ENCODE results near the gene TTYH2. TPM values are rescaled to one million over a fixed set of nuclear protein-coding genes. Genes with fewer than 3 reads are reported as not detected.

The TTYH2 gene
- total and polyA plus RNA-seq, 10 donors = 2.7 to 22.7 (median 17.7) TPM

DNA sequence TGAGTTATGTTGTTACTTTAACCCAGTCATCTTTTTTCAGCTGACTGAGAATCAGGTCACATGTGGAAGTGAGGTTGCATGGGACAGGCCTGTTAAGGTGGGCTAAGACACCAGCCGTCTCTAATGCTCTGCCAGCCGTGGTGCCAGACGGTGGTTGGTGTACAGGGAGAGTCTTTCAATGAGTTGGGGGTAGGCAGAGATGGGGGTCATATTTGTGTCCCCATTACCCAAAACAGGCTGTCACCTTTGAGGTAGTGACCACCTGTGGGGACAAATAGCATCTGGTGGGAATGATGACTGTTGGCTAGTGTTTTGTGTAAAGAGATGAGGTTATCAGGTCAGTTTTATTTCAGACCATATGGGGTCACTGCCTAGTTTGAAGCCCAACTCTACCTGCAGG is 8.1 kb upstream of the TTYH2 start:
- DNase-seq = no peak
- peaks cover 0 to 61% (median 54%) of the 10 kb centered on the region in 6 donors for H3K36me3 ChIP-seq
- no peaks in the 10 kb centered on the region for H3K9me3 ChIP-seq
- peak overlapping the region in 3 of 8 donors; percentile 89 to 94 (median 93) for H3K4me3 ChIP-seq
- intact Hi-C loops (cut with DNase I; ENCODE audit: low total_unique reads) = no loop called here
- peaks cover 0 to 28% (median 4%) of the 10 kb centered on the region in 7 donors for H3K27me3 ChIP-seq (replicated peaks in 1 of 7)
- WGBS, 5 donors = 67 to 88% (median 78%) methylated on average over 3 of the region's 3 CpGs
- H3K27ac ChIP-seq = peak overlapping the region in 1 of 8 donors; percentile 14
- H3K4me1 ChIP-seq = peaks cover 27 to 83% (median 66%) of the 10 kb centered on the region in 6 donors
- TF ChIP-seq POLR2AphosphoS5 (IDR thresholded peaks at IDR 0.05) (no peak), POLR2A (IDR thresholded peaks at IDR 0.05) (no peak)
- TF ChIP-seq, protein P1, sequence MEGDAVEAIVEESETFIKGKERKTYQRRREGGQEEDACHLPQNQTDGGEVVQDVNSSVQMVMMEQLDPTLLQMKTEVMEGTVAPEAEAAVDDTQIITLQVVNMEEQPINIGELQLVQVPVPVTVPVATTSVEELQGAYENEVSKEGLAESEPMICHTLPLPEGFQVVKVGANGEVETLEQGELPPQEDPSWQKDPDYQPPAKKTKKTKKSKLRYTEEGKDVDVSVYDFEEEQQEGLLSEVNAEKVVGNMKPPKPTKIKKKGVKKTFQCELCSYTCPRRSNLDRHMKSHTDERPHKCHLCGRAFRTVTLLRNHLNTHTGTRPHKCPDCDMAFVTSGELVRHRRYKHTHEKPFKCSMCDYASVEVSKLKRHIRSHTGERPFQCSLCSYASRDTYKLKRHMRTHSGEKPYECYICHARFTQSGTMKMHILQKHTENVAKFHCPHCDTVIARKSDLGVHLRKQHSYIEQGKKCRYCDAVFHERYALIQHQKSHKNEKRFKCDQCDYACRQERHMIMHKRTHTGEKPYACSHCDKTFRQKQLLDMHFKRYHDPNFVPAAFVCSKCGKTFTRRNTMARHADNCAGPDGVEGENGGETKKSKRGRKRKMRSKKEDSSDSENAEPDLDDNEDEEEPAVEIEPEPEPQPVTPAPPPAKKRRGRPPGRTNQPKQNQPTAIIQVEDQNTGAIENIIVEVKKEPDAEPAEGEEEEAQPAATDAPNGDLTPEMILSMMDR (IDR thresholded peaks at IDR 0.05 in 8 of 11, conservative IDR thresholded peaks at IDR 0.05 in 3 of 11) = no peak

DNA sequence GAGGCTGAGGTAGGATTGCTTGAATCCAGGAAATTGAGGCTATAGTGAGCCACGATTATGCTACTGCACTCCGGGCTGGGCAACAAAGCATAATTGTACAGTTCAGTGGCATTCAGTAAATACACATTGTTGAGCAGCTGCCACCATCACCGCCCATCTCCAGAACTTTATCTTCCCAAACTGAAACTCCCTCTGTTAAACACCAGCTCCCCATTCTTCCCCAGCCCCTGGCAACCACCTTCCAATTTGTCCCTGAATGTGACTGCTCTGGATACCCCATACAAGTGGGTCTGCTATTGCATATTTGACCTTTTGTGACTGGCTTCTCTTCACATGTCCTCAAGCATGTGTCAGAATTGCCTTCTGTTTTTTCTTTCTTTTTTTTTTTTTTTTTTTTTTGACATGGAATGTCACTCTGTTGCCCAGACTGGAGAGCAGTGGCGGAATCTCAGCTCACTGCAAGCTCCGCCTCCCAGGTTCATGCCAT is 7.0 kb upstream of the TTYH2 start:
- H3K36me3 ChIP-seq = peaks cover 0 to 72% (median 55%) of the 10 kb centered on the region in 6 donors
- peaks cover 0 to 17% (median 2%) of the 10 kb centered on the region in 7 donors for H3K27me3 ChIP-seq (replicated peaks in 1 of 7)
- TF ChIP-seq, protein P1 (IDR thresholded peaks at IDR 0.05 in 8 of 11, conservative IDR thresholded peaks at IDR 0.05 in 3 of 11) = no peak
- TF ChIP-seq POLR2AphosphoS5 (IDR thresholded peaks at IDR 0.05) (no peak), POLR2A (IDR thresholded peaks at IDR 0.05) (no peak)
- peaks cover 35 to 83% (median 71%) of the 10 kb centered on the region in 6 donors for H3K4me1 ChIP-seq
- H3K9me3 ChIP-seq = no peaks in the 10 kb centered on the region
- 61 to 82% (median 73%) methylated on average over 5 of the region's 5 CpGs for WGBS, 5 donors
- no peak for DNase-seq
- no peak overlapping the region for H3K27ac ChIP-seq
- H3K4me3 ChIP-seq = no peak overlapping the region
- intact Hi-C loops (cut with DNase I; ENCODE audit: low total_unique reads) = no loop called here

DNA sequence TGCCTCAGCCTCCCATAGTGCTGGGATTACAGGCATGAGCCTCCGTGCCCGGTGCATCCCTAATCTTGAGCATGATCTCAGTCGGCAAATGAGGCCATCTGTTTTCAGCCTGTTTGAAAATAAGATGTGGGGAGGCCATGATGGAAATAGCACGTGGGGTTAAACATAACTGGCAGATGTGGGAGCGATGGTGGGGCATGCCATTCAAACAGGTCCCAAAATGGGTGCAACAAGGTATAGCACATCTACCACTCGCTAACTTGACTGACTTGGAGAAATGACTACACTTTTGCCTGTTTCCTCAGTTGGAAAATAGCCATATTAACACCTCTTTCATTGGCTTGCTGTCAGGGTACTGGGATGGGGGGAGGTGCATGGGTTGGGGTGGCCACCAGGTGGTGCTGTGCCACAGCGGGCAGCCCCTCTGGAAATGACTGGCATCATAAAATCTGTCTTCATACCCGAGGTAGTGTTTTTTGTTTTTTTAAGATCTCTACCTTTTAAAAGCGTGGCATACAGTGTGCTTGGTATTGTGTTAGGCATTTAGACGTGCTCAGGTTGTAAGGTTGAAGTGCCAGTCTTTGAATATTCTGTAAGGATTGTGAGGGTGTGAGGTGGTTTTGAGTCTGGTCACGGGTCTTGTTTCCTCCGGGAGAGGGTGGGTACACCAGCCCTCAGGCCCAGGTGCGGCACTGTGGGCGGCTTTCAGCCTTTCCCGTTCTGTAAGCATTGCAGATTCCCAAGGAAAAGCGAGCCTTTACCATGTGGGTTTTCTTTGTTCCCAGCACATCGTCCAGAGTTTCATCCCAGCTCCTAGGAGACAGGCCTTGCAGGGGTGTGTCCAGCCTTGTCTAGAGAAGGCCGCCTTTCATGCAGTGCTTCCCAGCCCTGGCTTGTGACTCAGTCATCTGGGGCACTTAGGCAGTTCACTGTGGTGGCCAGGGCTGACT is 2.9 kb upstream of the TTYH2 start:
- Histone ChIP-seq H3K4me1 (peaks cover 39 to 97% (median 85%) of the 10 kb centered on the region in 6 donors), H3K27ac (peak overlapping the region in 3 of 8 donors; percentile 81 to 86 (median 82)), H3K4me3 (no peak overlapping the region), H3K36me3 (peaks cover 0 to 60% (median 46%) of the 10 kb centered on the region in 6 donors), H3K9me3 (no peaks in the 10 kb centered on the region), H3K27me3 (replicated peaks in 1 of 7) (no peaks in the 10 kb centered on the region)
- intact Hi-C loops (cut with DNase I; ENCODE audit: low total_unique reads) = loop anchor here (5.0 to 10.0 kb wide), 3 partner anchors 87 to 244 kb away; partner anchors contain the start of genes BTBD17 and GPR142
- 56 to 64% (median 62%) methylated on average over 18 of the region's 18 CpGs for WGBS, 5 donors
- DNase-seq = peak; percentile 91
- TF ChIP-seq POLR2A (IDR thresholded peaks at IDR 0.05) = no peak
- TF ChIP-seq POLR2AphosphoS5 (IDR thresholded peaks at IDR 0.05) = peak in 2 of 3 donors; percentile 36 to 53
- TF ChIP-seq, protein P1 (IDR thresholded peaks at IDR 0.05 in 8 of 11, conservative IDR thresholded peaks at IDR 0.05 in 3 of 11) = peak; percentile 89 to 98 (median 97)
